Adrenal gland (tissue), 5 donors: ENCODE measurements around the gene PPP2R2D.

Experiments
- CTCF ChIP-seq, 6 experiments: fragments of 450-650 bp in 4 of 6; fragments of 200-600 bp in 2 of 6; sonication (generic) in 1 of 6; IDR thresholded peaks; 1 replicate in 5 of 6; 2 replicates in 1 of 6; pipeline versions ENCODE4 v1.5.1 to v1.8.0; 2016 to 2021; ENCODE audit warnings: antibody characterized with exemption in 6 of 6, mild to moderate bottlenecking in 2 of 6, moderate library complexity in 1 of 6
- POLR2A ChIP-seq, 2 donors: fragments of 450-650 bp; IDR thresholded peaks; one replicate each; pipeline ENCODE4 v1.6.1; 2017; ENCODE audit warnings: antibody characterized with exemption in 2 of 2, mild to moderate bottlenecking in 2 of 2, moderate library complexity in 1 of 2
- donor health status: DM: no; HTN: no; CAD: no.

- no peak for TF ChIP-seq POLR2A (IDR thresholded peaks at IDR 0.05)
- no peak for TF ChIP-seq CTCF (IDR thresholded peaks at IDR 0.05)
Measured at GRCh38 chr10:131944412-131944811, 43.6 kb downstream of the PPP2R2D start.
